Sigmoid colon (tissue), 7 donors: ENCODE data around the gene KRTAP22-2. TPM values are rescaled to one million over a fixed set of nuclear protein-coding genes. Genes with fewer than 3 reads are reported as not detected.

ENCODE experiments used
- DNase-seq: peaks from one replicate; pipeline ENCODE4 v3.0.0-alpha.2; 2019
- H3K27ac ChIP-seq, 4 donors: fragments of 200-600 bp; sonication (generic); one replicate each; pipeline ENCODE4 v1.5.1; 2016 to 2019; ENCODE audit warnings: mild to moderate bottlenecking in 1 of 4
- H3K27me3 ChIP-seq, 3 donors: fragments of 200-600 bp; sonication (generic); one replicate each; pipeline ENCODE4 v1.5.1; 2019; ENCODE audit warnings: mild to moderate bottlenecking in 1 of 3
- H3K36me3 ChIP-seq, 4 donors: fragments of 200-600 bp; sonication (generic); one replicate each; pipeline ENCODE4 v1.5.1; 2016 to 2019
- H3K4me1 ChIP-seq, 4 donors: fragments of 200-600 bp; sonication (generic); one replicate each; pipeline ENCODE4 v1.5.1; 2017 to 2019
- H3K4me3 ChIP-seq, 4 donors: fragments of 200-600 bp; sonication (generic); one replicate each; pipeline ENCODE4 v1.5.1; 2017 to 2019; ENCODE audit warnings: mild to moderate bottlenecking in 2 of 4, moderate library complexity in 1 of 4
- H3K9me3 ChIP-seq, 4 donors: fragments of 200-600 bp in 3 of 4; sonication (generic) in 3 of 4; one replicate each; pipeline versions ENCODE4 v1.5.1 to v1.6.1; 2013 to 2019
- EP300 ChIP-seq, 4 donors: sonication (generic); formaldehyde crosslinking; IDR thresholded peaks; one replicate each; pipeline ENCODE4 v1.6.1; 2017; ENCODE audit warnings: antibody characterized with exemption in 4 of 4
- POLR2A ChIP-seq, 2 donors: fragments of 450-650 bp; IDR thresholded peaks; one replicate each; pipeline ENCODE4 v1.6.1; 2016; ENCODE audit warnings: antibody characterized with exemption in 2 of 2, mild to moderate bottlenecking in 2 of 2, moderate library complexity in 2 of 2
- POLR2AphosphoS5 ChIP-seq, 4 donors: sonication (generic); formaldehyde crosslinking; IDR thresholded peaks; one replicate each; pipeline ENCODE4 v1.6.1; 2017; ENCODE audit warnings: antibody characterized with exemption in 4 of 4
- WGBS, 2 donors: extraction: QIAGEN DNeasy Blood & Tissue Kit; methylation state at CpG; one replicate each; pipeline ENCODE4 v1.1.7; 2013; 5-methylcytosine and 5-hydroxymethylcytosine counted together
- intact Hi-C: fragments of 100-400 bp; cut with DNase I; formaldehyde crosslinking; loops from one replicate; pipeline ENCODE4 v1.15.1; 2023
- polyA plus RNA-seq, 3 donors: library from polyadenylated mRNA; stranded (reverse); fragments of 200-250 nt; gene quantifications; one replicate each; pipeline ENCODE4 v1.2.3, GENCODE V29; 2013
- total RNA-seq, 4 donors: library from RNA; depleted of rRNA; stranded (reverse); fragments of >200 nt; gene quantifications; one replicate each; pipeline ENCODE4 v1.1.0, GENCODE V29; 2016
- TF ChIP-seq, protein P1 (sequence below), 4 experiments: fragments of 450-650 bp in 3 of 4; fragments of 200-600 bp in 1 of 4; IDR thresholded peaks; one replicate each; pipeline ENCODE4 v1.5.1; 2016 to 2019; ENCODE audit warnings: antibody characterized with exemption in 4 of 4, mild to moderate bottlenecking in 3 of 4, moderate library complexity in 2 of 4
- donor health status: healthy with polysubstance abuse.
- donor health status: Bipolar disorder and iron deficiency.
- donor health status: healthy.

KRTAP22-2 gene
- total RNA-seq = not detected
- polyA plus RNA-seq = not detected

DNA sequence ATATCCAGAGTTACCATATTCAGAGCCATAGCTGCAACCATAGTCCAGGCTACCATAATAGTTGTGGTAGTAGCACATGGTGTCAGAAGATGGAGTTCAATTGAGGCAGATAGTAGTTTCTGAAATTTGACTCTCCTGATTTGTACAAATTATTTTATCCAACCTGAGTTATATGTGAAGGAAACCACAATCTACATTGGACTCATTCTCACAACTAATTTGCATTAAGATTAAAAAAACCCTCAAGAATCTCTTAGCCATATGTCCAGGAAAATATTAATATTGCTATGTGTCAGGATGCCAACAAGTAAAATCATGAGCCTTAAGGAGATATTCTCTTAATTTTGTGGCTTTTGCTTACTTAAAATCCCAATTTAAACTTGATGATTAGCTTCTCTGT lies at the start of gene KRTAP22-2:
Gene KRTAP22-2 (minus strand): TSS at position 101 of the 400 bp plus-strand sequence.
- H3K4me1 ChIP-seq = no peaks in the 10 kb centered on the region
- DNase-seq = no peak
- H3K27ac ChIP-seq = no peak within 1 kb of the TSS
- intact Hi-C loops = no loop called here
- H3K9me3 ChIP-seq = no peaks in the 10 kb centered on the region
- no peaks in the 10 kb centered on the region for H3K27me3 ChIP-seq
- no peaks in the 10 kb centered on the region for H3K36me3 ChIP-seq
- TF ChIP-seq POLR2AphosphoS5 (IDR thresholded peaks at IDR 0.05) (no peak), POLR2A (IDR thresholded peaks at IDR 0.05) (no peak), EP300 (IDR thresholded peaks at IDR 0.05) (no peak)
- TF ChIP-seq, protein P1, sequence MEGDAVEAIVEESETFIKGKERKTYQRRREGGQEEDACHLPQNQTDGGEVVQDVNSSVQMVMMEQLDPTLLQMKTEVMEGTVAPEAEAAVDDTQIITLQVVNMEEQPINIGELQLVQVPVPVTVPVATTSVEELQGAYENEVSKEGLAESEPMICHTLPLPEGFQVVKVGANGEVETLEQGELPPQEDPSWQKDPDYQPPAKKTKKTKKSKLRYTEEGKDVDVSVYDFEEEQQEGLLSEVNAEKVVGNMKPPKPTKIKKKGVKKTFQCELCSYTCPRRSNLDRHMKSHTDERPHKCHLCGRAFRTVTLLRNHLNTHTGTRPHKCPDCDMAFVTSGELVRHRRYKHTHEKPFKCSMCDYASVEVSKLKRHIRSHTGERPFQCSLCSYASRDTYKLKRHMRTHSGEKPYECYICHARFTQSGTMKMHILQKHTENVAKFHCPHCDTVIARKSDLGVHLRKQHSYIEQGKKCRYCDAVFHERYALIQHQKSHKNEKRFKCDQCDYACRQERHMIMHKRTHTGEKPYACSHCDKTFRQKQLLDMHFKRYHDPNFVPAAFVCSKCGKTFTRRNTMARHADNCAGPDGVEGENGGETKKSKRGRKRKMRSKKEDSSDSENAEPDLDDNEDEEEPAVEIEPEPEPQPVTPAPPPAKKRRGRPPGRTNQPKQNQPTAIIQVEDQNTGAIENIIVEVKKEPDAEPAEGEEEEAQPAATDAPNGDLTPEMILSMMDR (IDR thresholded peaks at IDR 0.05) = no peak
- no peak within 1 kb of the TSS for H3K4me3 ChIP-seq

DNA sequence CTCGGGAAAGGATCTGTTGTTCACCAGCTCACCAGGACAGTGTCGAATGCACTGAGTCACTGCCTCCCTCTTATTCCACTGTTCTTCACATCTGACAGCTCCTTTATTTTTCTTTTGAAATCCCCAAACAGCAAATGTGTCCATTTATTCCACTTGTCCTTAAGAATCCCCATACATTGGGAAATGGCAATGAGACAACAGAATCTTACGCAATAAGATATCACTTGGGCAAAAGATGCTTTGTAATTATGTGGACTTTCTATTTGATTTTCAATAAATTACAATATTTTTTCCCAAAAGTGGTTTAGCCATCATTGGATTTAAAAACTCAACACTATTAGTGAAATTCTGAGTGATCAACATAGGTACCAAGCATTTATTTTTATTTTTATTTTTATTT lies 48.5 kb upstream of the KRTAP22-2 start:
- no peaks in the 10 kb centered on the region for H3K27me3 ChIP-seq
- H3K4me3 ChIP-seq = no peak overlapping the region
- no peak overlapping the region for H3K27ac ChIP-seq
- no peak for TF ChIP-seq POLR2AphosphoS5 (IDR thresholded peaks at IDR 0.05)
- no peak for TF ChIP-seq POLR2A (IDR thresholded peaks at IDR 0.05)
- no peak for TF ChIP-seq EP300 (IDR thresholded peaks at IDR 0.05)
- TF ChIP-seq, protein P1 (IDR thresholded peaks at IDR 0.05) = no peak
- WGBS, 2 donors = 86 to 95% methylated on average over 3 of the region's 3 CpGs
- intact Hi-C loops = no loop called here
- no peak for DNase-seq
- no peaks in the 10 kb centered on the region for H3K9me3 ChIP-seq
- no peaks in the 10 kb centered on the region for H3K4me1 ChIP-seq
- H3K36me3 ChIP-seq = no peaks in the 10 kb centered on the region

DNA sequence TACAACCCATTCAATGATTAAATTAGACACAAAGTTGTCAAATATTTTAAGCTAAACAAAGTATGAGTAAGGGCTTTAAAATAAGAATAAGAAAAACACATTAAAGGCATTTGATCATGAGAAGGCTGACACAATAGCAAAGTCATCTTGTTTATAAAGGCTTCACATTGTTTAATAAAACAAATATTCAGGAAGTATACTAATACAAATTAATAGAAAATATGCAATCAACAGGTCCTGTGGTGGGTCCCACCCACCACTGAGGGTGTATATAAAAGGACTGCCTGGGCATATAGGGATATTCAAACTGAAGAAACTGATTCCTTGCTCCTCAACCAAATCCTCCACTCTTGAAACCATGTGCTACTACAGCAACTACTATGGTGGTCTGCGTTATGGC lies 44.7 kb upstream of the KRTAP22-2 start, which contains the start of gene KRTAP20-2:
Gene KRTAP20-2 (plus strand): TSS at position 301 of the 400 bp plus-strand sequence. CDS start 58 bp downstream, at position 359.
- no peak for DNase-seq
- 86 to 95% methylated on average over 1 of the region's 1 CpG for WGBS, 2 donors
- Histone ChIP-seq H3K4me3 (no peak within 1 kb of the TSS), H3K27ac (no peak within 1 kb of the TSS), H3K36me3 (no peaks in the 10 kb centered on the region), H3K9me3 (no peaks in the 10 kb centered on the region), H3K27me3 (no peaks in the 10 kb centered on the region), H3K4me1 (no peaks in the 10 kb centered on the region)
- intact Hi-C loops = no loop called here
- no peak for TF ChIP-seq POLR2AphosphoS5 (IDR thresholded peaks at IDR 0.05)
- no peak for TF ChIP-seq EP300 (IDR thresholded peaks at IDR 0.05)
- TF ChIP-seq, protein P1 (IDR thresholded peaks at IDR 0.05) = no peak
- no peak for TF ChIP-seq POLR2A (IDR thresholded peaks at IDR 0.05)

DNA sequence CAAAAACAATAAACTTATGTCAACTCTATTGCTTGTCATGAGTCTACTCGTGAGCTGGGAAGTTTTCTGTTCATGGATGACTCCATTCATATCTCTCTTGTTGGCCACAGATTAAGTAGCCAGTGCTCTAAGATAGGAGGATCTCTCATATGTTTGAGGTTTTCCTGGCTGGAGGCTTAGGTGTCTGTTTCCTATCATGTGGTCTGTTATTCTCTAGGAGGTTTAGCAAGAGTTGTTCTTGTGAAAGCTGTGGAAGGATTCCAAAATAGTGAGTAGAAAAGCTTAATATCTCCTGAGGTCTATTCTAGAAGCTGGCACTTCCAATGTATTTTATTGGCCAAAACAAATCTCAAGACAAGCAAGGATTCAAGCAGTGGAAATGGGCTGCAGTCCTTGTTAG lies 39.0 kb upstream of the KRTAP22-2 start:
- Histone ChIP-seq H3K9me3 (no peaks in the 10 kb centered on the region), H3K36me3 (no peaks in the 10 kb centered on the region), H3K27ac (no peak overlapping the region), H3K27me3 (no peaks in the 10 kb centered on the region), H3K4me3 (no peak overlapping the region), H3K4me1 (no peaks in the 10 kb centered on the region)
- TF ChIP-seq POLR2AphosphoS5 (IDR thresholded peaks at IDR 0.05) = peak in 1 of 4 donors; percentile 21
- TF ChIP-seq, protein P1 (IDR thresholded peaks at IDR 0.05) = no peak
- 68 to 75% methylated on average over 1 of the region's 1 CpG for WGBS, 2 donors
- DNase-seq = no peak
- intact Hi-C loops = no loop called here

DNA sequence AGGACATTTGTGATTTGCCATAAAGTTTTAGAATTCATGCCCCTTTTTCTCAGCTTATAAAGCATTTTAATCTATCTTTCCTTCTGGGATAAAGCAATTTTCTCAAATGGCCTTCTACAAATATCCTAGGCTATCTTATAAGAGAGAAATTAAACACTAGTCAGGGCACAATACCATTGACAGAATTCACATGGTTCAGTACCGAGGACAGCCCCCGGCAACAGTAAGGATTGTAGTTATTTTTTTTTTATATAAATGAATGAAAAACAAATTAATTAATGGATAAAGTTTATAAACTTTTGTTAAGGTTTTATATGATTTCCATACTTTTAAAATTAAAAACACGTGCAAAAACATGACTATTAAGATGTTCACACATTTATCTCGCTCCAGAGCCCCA lies 37.9 kb upstream of the KRTAP22-2 start:
- DNase-seq = no peak
- TF ChIP-seq POLR2A (IDR thresholded peaks at IDR 0.05) = no peak
- TF ChIP-seq, protein P1 (IDR thresholded peaks at IDR 0.05) = no peak
- TF ChIP-seq EP300 (IDR thresholded peaks at IDR 0.05) = no peak
- no peak for TF ChIP-seq POLR2AphosphoS5 (IDR thresholded peaks at IDR 0.05)
- no peaks in the 10 kb centered on the region for H3K27me3 ChIP-seq
- no peak overlapping the region for H3K27ac ChIP-seq
- no peaks in the 10 kb centered on the region for H3K9me3 ChIP-seq
- intact Hi-C loops = no loop called here
- no peaks in the 10 kb centered on the region for H3K36me3 ChIP-seq
- WGBS, 2 donors = 78 to 88% methylated on average over 4 of the region's 4 CpGs
- H3K4me3 ChIP-seq = no peak overlapping the region
- H3K4me1 ChIP-seq = no peaks in the 10 kb centered on the region
